Activated naive CD4-positive, alpha-beta T cell treated with anti-CD3 and anti-CD28 coated beads, Interleukin-2, amount 50 U/mL, for 72 hours (primary cell): ENCODE measurements around the gene DCAF17. TPM values are rescaled to one million over a fixed set of nuclear protein-coding genes. Genes with fewer than 3 reads are reported as not detected.

ENCODE experiments used
- total RNA-seq, 2 donors: library from RNA; stranded (reverse); gene quantifications; one replicate each; pipeline ENCODE4 v1.2.3, GENCODE V29; 2022

DCAF17 gene
- total RNA-seq, 2 donors from 2014 or later, result 15.8 to 17.6 TPM

Other genes with a start within 250 kb of the DCAF17 start
- gene METTL8, start 236 bp upstream of the DCAF17 start, total RNA-seq, result 10 to 100 TPM; 20.0 to 43.1 TPM
- 1 to 10 TPM in 1 of 2 donors, under 1 TPM in 1; 0.27 to 1.9 TPM for gene CYBRD1, start 88.2 kb downstream of the DCAF17 start, total RNA-seq